Astrocyte of the cerebellum (primary cell): ENCODE results near the gene LRIG3.
A peak's percentile ranks its signal among the peaks of the same experiment; 100 is the strongest.
"Not testable (repeated sequence)": the region's sequence is repeated elsewhere in the genome, so short reads cannot be mapped to it uniquely, and the experiment has no call there.

Source experiments
- DNase-seq: peaks from one replicate; pipeline ENCODE4 v3.0.0-alpha.2; 2011; ENCODE audit warnings: low read depth
- H3K4me3 ChIP-seq: 2 replicates; pipeline ENCODE4 v1.5.1; 2011; ENCODE audit warnings: mild to moderate bottlenecking, low read depth, low read length, moderate library complexity
- in situ Hi-C: cut with HindIII; loops from 2 replicates; pipeline ENCODE4 v1.10.0; 2017; ENCODE audit warnings: low sequenced_read_pairs
- TF ChIP-seq, protein P1 (sequence below): IDR thresholded peaks from 2 replicates; pipeline ENCODE4 v1.5.1; 2012; ENCODE audit warnings: low read length, low read depth, moderate library complexity, mild to moderate bottlenecking; ENCODE audit errors: missing control alignments

The LRIG3 gene

GRCh38 chr12:58873496-58873895 is 46.8 kb downstream of the LRIG3 start:
- no peak overlapping the region for H3K4me3 ChIP-seq
- in situ Hi-C loops, result no loop called here
- peak; percentile 92 for DNase-seq
- TF ChIP-seq, protein P1, sequence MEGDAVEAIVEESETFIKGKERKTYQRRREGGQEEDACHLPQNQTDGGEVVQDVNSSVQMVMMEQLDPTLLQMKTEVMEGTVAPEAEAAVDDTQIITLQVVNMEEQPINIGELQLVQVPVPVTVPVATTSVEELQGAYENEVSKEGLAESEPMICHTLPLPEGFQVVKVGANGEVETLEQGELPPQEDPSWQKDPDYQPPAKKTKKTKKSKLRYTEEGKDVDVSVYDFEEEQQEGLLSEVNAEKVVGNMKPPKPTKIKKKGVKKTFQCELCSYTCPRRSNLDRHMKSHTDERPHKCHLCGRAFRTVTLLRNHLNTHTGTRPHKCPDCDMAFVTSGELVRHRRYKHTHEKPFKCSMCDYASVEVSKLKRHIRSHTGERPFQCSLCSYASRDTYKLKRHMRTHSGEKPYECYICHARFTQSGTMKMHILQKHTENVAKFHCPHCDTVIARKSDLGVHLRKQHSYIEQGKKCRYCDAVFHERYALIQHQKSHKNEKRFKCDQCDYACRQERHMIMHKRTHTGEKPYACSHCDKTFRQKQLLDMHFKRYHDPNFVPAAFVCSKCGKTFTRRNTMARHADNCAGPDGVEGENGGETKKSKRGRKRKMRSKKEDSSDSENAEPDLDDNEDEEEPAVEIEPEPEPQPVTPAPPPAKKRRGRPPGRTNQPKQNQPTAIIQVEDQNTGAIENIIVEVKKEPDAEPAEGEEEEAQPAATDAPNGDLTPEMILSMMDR, result no peak

GRCh38 chr12:58871556-58871955 is 48.7 kb downstream of the LRIG3 start:
- no peak overlapping the region for H3K4me3 ChIP-seq
- no peak for DNase-seq
- TF ChIP-seq, protein P1, result no peak
- in situ Hi-C loops, result no loop called here

DNA sequence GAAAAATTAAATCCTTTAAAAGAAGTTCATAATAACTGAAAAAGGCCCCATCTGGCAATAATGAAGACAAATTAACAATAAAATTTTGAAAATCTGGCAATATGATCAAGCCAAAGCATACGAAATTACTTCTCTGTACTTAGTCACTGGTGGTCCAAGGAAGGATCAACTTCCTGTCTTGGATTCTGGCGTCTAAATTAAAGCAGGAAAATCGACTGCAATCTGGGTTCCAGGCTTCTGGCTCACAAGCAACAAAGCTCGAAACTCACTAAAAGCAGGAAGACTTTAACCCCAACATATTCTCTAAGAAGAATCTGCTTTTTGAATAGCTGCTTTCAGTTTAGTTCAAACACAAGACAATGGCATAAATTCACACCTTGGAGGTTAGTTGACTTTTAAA is 49.7 kb downstream of the LRIG3 start:
- no peak for DNase-seq
- TF ChIP-seq, protein P1, result no peak
- no peak overlapping the region for H3K4me3 ChIP-seq
- in situ Hi-C loops, result no loop called here

GRCh38 chr12:58860788-58861240 is 59.5 kb downstream of the LRIG3 start:
- H3K4me3 ChIP-seq, result no peak overlapping the region
- no peak for DNase-seq
- in situ Hi-C loops, result no loop called here
- TF ChIP-seq, protein P1, result no peak

- in situ Hi-C loops, result no loop called here
- TF ChIP-seq, protein P1, result no peak
- no peak overlapping the region for H3K4me3 ChIP-seq
- DNase-seq, result no peak
Measured at GRCh38 chr12:58860056-58860787, 60.1 kb downstream of the LRIG3 start.

DNA sequence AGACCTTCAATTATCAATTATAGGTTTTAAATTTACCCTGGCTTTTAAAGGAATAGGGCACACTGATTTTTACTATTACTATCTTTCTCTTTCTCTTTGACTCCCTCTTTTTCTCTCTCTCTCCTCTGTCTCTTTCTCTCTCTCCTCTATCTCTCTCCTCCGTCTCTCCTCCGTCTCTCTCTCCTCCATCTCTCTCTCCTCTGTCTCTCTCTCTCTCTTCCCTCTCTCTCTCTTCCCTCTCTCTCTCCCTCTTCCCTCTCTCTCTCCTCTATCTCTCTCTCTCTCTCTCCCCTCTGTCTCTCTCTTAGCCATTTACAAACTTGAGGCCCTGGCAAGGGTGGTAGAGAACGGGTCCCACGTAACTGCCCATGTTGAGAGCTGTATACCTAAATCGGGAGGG is 62.3 kb downstream of the LRIG3 start:
- TF ChIP-seq, protein P1, result no peak
- H3K4me3 ChIP-seq, result no peak overlapping the region
- DNase-seq, result no peak
- in situ Hi-C loops, result no loop called here

- in situ Hi-C loops, H3K4me3 ChIP-seq, DNase-seq: not testable (repeated sequence)
Measured at GRCh38 chr12:58857206-58857605, 63.1 kb downstream of the LRIG3 start.

DNA sequence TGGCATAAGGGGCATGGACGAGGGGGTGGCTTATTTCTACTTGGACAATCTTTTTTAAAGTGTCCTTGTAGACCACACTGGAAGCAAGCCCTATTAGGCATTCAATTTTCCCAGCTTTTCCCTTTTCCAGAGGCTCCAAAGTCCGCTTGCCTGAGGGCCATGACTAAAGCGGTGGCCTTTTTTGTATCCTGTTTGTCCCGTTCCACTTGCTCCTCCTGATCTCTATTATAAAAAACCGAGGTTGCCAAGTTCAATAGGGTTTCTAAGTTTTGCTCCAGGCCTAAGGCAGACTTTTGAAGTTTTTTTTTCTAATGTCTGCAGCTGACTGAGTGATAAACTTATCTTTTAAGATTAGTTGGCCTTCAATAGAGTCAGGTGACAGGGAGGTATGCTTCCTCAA is 64.7 kb downstream of the LRIG3 start:
- in situ Hi-C loops, H3K4me3 ChIP-seq, DNase-seq: not testable (repeated sequence)
